DMS53 treated with DMSO at 0.1 percent for 48 hours (cell line): ENCODE results near the gene APOBEC3A.
"Not testable (repeated sequence)": the region's sequence is repeated elsewhere in the genome, so short reads cannot be mapped to it uniquely, and the experiment has no call there.

Source experiments
- DNase-seq: peaks from one replicate; lab custom pipeline; 2025; ENCODE audit not compliant: unreplicated experiment; lab: John Stamatoyannopoulos, UW

The APOBEC3A gene

DNA sequence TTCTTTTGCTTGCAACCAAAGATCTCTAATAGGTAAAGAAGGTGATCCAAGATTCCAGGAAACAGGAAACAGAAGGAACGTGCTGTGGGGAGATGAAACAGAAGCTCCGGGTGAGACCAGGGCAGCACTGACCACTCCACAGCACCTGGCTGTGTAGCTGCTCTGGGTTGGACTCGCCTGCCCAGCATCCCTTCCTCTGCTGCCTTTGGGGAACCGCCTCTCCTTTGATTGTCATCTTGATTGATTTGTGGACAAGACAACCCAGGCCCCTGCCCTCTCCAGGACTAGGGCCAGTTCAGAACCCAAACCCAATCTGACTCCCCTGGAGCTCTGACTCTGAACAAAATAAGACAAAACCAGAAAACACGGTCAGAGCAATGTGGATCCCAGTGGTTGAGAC is 14.7 kb upstream of the APOBEC3A start:
- DNase-seq, result no peak

DNA sequence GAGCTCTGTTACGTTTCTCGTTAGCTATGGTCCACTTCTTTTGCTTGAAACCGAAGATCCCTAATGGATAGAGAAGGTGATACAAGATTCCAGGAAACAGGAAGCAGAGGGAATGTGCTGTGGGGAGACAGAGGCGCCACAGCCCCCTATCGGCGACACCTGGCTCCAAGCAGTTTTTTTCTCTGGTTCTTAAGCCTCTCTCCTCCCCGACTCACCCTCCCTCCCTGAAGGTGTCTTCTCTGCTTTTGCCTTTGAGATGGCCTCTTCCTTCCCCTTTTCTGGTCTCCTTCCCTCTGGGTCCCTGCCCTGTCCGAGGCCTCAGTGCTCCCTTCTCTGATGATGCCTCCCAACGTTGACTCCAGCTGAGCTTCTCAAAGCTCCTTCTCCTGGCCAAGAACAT is 14.2 kb upstream of the APOBEC3A start:
- no peak for DNase-seq

DNA sequence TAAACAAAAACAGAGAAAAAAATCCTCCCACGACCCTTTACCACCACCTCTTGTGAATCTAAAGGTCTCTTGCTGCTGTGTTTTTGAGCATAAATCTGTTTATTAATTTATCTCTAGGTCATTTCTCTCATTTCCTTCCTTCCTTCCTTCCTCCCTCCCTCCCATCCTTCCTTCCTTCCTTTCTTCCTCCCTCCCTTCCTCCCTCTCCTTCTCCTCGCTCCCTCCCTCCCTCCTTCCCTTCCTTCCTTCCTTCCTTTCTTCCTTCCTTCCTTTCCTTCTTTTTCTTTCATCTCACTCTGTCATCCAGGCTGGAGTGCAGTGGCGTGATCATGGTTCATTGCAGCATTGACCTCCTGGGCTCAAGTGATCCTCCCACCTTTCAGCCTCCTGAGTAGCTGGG is 13.5 kb upstream of the APOBEC3A start:
- DNase-seq, result no peak

DNA sequence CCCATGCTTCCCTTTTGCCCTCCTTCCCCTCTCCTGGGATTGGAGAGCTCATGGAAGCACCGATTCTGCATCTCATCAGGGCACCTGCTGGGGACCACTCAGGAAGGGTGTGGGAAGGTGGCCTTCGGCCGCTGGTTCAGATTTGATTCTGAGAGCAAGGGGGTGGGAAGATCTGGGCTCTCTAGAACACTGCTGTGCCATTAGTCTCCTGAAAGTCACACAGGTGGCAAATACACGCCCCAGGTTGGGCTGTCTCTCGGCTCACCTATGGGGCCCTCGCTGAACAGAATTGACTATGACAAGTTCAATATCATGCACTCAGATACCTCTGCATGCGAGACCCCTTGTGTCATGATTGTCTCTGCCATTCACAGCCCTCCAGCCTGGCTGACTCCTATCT is 12.8 kb upstream of the APOBEC3A start:
- DNase-seq, result no peak

DNA sequence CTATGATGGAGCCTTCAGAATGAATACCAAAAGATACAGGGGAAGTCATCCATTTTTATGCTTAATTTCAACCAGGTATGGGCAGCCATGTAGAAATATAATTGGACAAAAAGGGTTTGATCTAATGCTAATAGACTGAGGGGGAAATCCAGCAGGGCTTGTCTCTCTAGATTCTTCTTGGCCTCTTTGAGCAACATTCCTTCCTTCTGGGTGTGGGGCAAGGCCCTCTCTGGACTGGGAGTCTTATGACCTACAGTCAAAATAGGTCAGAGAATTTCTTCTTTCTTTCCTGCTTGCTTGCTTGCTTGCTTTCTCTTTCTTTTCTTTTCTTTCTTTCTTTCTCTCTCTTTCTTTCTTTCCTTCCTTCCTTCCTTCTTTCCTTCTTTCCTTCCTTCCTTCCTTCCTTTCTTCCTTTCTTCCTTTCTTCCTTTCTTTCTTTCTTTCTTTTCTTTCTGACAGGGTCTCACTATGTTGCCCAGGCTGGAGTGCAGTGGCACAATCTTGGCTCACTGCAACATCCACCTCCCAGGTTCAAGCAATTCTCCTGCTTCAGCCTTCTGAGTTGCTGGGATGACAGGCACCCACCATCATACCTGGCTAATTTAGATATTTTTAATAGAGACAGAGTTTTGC is 11.6 kb upstream of the APOBEC3A start:
- DNase-seq, result not testable (repeated sequence)

DNA sequence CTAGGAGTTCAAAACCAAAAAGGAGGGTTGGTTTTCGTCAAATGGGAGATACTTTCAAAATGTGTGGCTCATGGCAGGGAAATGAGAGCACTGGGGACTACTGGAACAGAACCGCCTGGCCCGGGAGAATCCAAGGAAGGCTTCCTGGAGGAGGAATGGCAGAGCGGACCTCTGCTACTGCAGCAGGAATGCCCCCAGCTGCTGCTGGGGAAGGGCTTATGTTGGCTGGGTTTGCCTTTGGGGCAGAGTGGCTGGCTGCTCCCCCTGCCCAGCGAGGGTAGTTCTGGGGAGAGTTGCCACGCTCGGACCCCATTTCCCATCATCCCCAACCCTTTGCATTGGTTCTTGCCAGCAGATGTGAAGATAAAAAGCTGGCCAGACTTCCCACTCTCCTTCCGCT is 10.6 kb upstream of the APOBEC3A start:
- no peak for DNase-seq

DNA sequence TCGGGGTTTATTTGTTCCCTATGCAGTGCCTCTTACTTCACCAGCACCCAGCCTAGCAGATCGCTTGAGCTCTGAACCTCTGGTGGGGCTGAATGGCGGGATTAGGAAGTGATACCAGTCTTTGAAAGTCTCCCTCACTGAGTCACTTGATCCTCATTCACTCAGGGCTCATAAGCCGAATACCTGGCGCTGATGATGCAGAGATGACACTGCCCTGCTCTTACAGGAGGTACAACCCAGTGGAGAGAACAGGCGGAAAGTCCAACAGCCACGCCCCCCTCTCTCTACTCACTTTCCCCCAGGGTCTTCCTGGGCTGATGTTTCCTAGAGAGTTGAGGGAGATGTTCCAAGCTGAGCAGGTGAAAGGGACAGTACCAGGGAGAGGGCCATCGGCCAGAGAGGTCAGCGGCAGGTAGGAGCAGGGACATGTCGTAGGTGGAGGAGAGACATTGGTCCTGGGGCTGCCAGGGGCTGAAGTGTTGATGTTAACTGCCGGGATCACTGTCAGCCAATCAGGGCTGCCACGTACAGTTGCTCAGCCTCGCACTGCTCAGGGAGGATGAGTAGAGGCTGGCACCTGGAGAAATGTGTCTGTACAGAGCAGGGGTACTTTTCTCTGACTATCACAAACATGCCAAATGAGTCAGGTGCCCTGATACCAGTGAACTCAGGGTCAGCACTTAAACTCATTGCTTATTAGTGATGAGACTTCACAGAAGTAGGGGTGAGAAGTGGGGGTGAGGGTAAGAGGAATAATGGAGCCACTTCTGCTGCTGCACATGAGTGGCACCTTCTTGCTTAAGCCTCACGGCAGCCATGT is 9.9 kb upstream of the APOBEC3A start:
- no peak for DNase-seq

DNA sequence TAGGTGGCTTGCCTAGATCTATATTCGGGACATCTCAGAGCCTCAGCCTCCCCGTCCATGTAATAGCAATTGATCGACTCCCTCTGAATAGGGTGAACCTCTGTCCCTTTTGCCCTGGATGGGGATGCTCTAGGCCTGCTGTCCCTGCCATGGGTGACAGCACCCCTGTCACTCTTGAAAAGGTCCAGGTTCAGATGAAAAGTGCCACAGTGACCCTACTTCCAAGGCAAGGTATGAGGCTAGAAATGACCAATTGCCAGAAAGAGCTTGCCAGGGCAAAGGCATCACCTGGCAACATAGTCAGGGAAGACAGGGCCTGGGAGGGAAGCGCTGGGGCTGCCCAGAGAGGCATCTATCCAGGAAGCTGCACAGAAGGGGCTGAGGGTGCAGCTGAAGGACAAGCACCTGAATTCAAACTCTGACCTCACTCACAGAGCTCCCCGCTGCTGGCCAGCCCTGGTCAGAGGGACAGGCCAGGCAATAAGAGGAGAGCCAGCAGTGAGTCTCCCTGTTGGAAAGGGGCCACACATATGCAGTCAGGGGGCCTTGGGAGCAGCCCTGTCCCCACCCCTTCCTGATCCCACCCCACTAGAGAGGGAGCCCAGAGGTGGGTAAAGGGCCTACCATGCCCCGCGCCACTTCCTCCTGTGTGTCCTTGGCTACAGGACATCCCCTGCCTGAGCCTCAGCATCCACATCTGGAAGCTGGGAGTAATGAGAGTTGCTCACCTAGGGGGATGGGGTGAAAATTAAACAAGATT is 9.0 kb upstream of the APOBEC3A start:
- DNase-seq, result no peak

DNA sequence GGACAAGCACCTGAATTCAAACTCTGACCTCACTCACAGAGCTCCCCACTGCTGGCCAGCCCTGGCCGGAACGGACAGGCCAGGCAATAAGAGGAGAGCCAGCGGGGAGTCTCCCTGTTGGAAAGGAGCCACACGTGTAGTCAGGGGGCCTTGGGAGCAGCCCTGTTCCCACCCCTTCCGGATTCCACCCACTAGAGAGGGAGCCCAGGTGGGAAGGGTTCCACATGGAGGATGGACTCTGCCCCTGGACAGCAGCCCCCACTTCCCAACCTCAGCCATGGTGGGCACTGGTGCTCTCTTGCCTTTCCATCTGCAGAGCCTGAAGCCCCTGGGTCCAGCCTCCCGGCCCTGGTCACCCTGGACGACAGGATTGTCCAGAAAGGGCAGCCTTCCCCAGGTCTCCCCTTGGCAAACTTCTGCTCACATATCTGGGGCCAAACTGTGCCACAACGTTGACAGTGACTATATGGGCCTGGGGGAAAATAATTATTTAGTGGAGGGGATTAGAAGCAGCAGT is 7.5 kb upstream of the APOBEC3A start:
- DNase-seq, result no peak

DNA sequence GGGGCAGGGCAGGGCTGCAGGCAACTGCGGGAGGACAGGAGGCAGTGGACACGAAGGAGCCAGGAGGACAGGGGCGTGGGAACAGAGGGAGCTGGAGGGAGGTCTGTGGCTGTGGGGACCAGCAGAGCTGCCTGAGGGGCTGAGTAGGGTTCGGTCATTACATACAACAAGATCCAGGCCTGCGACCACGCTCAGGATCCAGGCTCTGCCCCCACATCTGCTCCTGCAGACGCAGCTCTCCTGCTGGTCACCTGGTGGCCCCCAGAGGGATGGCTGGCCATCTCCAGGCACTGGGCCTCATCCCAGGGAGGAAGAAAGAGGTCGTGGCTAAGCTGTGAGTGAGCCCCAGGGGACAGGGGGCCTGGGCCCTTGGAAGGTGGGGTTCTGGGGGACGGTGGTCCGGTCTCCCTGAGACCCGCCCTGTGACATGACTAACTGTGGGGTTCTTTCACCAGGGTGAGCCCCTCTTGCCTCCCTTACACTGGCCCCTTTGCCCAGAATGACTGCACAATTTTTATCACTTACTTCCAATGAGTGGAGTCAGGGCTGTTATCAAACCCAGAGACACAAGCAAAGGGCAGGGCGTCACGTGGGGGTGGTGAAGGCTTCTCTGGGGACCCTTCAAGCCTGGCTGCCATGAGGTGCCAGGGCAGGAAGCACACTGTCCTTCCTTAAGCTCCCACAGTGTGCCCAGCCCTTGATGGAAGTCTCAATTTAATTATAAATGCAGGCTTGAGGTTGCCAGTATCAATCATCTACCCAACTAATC is 6.7 kb upstream of the APOBEC3A start:
- no peak for DNase-seq

DNA sequence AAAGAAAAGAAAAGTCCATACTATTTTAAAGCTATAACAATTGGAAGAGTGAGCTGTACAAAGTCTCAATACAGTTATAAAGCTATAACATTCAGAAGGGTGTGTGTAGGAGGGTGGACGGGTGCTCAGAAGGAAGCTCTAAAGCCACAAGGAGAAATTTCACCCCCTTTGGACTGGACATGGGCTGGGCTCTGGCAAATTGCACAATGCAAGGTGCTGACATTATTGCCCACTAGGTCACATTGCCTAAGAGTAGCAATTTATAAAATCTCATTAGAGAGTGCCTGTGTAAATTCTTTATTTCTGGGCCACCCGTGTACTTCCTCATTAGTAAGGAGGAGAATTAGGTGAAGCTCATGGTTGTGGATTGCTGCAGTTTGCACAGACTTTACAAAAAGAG is 5.7 kb upstream of the APOBEC3A start:
- no peak for DNase-seq

DNA sequence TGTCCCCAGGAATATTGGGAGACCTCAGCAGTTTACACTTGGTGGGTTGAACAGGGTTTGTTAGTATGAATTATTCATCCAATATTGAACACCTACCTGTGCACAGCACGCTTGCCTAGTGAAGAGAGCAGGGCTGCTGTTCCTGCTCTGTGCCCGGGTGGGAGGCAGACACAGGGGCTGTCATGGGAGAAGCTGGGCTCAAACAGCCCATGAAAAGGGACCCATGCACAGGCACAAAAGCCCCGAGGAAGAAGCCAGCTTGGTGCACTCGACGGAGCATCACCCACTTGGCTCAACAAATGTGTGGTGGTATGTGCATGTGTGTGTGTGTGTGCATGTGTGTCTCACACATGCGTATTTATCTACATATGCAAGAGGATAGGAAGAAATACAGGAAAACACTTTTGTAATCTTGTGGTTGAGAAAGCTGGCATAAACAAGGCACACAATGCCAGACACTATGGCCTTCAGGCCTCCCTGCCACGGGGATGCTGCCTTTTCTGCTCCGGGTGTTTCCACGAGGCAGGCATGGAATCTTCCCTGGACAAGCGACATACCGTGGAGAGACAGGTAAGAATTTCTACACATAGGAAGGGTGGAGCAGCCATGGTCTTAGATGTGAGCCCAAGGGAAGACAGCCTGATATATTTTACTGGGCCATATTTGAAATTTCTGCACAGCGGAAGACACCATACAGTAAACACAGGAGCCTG is 5.0 kb upstream of the APOBEC3A start:
- no peak for DNase-seq

DNA sequence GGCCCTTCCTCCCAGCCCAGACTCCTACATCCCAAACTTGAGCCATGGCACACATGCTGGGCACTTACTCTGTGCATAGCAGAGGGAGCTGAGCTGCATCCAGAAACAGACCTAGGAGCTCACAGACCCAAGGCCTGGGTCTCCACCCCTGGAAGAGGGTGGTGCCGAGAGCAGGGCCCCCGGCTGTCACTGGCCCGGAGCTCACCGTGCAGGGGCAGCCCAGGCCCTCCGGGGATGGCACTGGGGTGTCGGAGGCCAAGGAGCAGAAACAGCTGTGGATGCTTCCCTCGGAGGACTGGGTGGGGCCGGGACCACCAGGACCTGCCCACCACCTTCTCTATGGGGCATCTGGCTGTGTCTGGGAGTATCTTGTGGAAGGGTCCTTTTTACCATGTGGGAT is 4.3 kb upstream of the APOBEC3A start:
- no peak for DNase-seq

DNA sequence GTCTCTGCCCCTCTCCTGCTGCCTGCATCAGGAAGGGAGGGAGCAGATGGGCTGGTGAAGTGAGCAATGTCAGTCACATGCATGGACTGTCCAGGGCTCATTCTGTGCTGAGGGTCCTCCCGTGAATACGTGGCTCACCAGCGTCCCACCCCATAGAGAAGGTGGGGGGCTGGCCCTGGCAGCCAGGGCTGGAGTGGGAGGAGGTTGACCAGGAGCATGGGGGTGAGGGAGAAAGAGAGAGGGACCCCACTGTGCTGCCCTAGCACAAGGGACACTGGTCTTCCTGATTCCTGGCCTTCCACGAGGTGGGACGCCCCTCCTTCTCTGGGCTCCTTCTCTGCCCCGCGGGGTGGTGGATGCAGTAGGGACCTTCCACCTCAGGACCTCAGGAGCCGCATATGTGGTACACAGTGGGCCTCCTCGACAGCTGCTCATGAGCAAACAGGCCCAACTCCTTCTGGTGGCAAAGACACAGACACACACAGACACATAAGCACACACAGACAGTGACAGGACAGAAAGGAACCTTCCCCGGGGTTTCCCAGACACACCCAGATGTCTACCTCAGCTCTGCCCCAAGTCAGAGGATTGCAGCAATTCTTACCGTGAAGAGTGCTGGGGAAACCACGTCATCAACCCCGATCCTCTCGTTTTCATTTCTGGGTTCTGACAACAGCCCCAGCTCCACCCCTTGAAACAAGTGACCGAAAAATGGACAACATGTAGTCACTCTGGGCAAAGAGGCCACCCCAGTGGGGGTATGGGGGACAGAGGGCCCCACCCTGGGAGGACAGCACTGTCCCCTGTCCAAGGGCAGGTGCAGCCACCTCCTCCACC is 3.6 kb upstream of the APOBEC3A start:
- no peak for DNase-seq

DNA sequence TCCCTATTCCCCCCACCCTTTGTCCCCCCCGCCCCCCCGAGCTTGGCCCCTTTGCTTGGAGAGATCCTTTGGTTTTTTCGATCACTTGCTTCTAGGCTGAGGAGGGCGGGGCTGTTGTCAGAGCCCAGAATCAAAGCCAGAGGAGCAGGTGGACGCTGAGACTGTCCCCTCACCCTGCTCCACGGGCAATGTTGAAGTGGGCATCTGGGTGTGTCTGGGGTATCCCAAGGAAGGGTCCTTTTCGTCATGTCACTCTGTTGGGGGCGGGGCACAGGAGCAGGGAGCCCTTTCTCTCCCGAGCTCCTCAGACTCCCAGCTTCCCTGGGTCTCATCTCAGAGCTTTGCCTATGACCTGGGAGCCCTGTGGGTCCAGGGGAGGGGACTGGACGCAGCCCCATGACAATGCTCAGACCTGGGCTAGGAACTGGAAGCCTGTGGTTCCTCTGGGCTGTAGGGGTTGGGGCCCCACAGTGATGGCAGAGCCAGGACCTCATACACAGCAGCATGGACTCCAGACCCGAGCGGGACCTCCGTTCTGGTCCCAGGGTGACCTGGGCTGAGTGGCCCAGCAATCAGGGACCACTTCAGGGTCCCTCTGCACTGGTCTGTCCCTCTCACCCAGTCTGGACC is 2.9 kb upstream of the APOBEC3A start:
- no peak for DNase-seq

DNA sequence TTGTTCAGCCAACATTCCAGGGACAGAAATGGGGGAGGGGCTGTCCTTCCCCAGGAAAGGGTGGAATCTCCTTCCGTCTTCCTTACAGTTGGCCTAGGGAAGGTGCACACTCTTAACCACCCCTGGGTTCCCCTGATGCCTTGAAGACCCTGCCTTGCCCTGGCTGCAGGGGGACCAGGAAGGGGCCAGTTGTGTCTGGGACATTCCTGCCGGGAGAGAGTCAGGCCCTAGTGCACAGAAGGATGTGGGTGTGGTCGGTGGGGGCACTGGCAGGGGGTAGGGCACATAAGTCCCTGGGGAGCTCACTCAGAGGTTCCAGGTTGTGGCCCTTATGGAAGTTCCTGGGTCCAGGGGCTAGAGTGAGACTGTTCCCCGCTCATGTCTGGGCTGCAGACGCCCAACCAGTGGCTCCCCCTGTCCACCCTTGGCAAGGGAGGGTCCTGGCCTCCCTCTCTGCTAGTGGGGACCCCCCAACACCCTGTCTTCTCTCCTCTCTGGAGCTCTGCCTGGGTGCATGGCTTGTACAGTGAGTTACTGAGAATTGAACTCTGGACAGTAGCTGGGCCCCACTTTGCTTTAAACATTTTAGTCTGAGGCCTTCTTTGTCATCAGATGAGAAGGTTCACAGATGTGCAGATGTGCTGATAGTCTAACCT is 2.0 kb upstream of the APOBEC3A start:
- no peak for DNase-seq

DNA sequence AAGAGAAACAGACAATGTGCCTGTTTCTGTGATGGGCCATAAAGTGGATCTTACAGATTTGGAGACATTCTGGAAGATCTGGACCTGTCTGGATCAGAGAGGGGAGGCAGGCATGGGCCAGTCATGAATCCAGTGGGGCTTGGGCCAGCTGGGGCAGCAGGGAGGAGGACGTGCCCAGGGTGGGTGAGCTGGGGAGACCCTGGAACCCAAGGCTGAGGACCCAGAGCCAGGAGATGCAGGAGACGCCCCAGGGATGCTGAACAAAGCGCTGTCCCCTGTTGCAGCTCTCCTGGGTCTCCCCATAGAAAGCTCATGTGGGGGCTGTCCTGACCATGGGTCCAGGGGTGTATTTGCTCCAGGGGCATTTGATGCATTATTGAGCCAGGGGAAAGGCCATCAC is 1.5 kb upstream of the APOBEC3A start:
- no peak for DNase-seq

DNA sequence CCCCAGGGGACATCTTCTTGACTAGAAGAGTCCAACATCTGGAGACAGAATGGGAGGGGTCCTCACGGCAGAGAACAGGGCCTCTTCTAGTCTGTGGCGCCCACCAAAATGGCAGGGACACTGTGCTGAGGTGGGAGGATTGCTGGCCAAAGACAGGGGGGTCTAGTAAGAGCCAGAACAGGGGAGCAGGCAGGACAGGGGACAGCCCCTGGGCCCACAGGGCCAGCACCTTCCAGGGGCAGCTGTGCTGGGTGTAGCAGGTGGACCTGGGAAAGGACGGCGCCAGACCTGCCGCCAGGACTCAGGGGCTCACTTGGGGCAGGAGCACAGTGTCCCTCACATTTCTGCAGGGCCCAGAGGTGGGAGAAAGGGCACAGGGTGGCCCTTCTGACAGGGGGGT is 858 bp upstream of the APOBEC3A start:
- no peak for DNase-seq
